Retinal pigment epithelial cell (primary cell): Measurements from ENCODE around the gene CCDC78.
"Not testable (repeated sequence)": the region's sequence is repeated elsewhere in the genome, so short reads cannot be mapped to it uniquely, and the experiment has no call there.

Experiments
- DNase-seq: peaks from one replicate; pipeline ENCODE4 v3.0.0-alpha.2; 2010; ENCODE audit warnings: low read depth
- H3K4me3 ChIP-seq: 2 replicates; pipeline ENCODE4 v1.5.1; 2011; ENCODE audit warnings: mild to moderate bottlenecking, low read length, control low read depth, moderate library complexity
- TF ChIP-seq, protein P1 (sequence below): conservative IDR thresholded peaks from 2 replicates; pipeline ENCODE4 v1.5.1; 2011; ENCODE audit warnings: low read depth, low read length, control low read depth, inconsistent platforms

Gene CCDC78

DNA sequence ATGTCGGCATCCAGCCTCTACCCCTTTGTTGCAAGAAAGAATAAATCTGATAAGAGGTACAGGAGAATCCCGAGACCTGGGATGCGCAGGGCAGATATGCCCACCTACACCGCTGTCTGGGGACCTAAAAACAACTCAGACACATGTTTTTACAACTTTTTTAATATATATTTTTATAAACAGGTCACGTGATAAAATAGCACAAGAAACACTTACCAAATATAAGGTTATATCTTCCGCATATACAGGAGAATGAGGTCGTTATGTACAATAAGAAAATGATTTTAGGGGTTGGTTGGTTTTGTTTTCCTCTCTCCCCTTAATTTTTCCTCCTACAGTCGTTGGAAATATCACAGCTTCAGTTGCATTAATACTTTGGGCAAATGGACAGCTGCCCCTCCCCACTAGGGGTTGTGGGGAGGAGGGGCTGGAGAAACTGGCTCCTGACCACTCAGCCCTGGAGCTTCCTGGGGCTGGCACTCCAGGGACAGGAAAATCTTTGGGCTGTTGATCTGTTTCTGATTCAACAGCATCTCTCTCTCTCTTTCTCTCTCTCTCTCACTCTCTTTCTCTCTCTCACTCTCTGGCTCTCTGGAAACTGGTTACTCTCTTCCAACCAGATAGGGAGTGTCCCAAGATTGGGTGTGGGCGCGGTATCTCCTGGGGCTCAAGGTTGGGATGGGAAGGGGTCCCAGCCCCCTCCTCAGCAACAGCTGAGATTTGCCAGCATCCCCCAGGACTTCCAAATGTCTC lies 33.7 kb downstream of the CCDC78 start:
- TF ChIP-seq, protein P1, sequence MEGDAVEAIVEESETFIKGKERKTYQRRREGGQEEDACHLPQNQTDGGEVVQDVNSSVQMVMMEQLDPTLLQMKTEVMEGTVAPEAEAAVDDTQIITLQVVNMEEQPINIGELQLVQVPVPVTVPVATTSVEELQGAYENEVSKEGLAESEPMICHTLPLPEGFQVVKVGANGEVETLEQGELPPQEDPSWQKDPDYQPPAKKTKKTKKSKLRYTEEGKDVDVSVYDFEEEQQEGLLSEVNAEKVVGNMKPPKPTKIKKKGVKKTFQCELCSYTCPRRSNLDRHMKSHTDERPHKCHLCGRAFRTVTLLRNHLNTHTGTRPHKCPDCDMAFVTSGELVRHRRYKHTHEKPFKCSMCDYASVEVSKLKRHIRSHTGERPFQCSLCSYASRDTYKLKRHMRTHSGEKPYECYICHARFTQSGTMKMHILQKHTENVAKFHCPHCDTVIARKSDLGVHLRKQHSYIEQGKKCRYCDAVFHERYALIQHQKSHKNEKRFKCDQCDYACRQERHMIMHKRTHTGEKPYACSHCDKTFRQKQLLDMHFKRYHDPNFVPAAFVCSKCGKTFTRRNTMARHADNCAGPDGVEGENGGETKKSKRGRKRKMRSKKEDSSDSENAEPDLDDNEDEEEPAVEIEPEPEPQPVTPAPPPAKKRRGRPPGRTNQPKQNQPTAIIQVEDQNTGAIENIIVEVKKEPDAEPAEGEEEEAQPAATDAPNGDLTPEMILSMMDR: no peak
- H3K4me3 ChIP-seq: no peak overlapping the region
- DNase-seq: no peak

GRCh38 chr16:691242-691641 lies 35.0 kb downstream of the CCDC78 start:
- DNase-seq, H3K4me3 ChIP-seq: not testable (repeated sequence)

- no peak for DNase-seq
- H3K4me3 ChIP-seq: peak overlapping the region; percentile 78
- TF ChIP-seq, protein P1: no peak
Observed at GRCh38 chr16:689175-689897, 36.9 kb downstream of the CCDC78 start.

DNA sequence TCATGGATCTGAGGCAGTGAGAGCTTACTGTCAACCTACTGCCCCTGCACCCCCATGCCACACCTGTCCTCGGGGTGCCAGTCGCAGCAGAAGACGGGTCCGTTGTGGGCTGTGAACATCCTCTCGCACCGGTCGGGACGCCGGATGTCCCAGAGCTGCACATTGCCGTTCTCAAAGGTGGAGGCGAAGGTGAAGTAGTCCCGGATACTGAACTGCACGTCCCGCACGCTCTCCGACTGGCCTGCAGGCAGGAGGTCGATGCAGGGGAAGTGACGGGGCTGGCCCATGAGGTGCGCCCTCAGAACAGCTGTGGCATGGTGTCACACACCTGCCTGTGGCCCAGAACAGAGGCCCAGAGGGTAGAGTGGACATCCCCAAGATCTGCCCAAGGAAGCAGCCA lies 38.7 kb downstream of the CCDC78 start:
- TF ChIP-seq, protein P1: no peak
- no peak for DNase-seq
- no peak overlapping the region for H3K4me3 ChIP-seq

DNA sequence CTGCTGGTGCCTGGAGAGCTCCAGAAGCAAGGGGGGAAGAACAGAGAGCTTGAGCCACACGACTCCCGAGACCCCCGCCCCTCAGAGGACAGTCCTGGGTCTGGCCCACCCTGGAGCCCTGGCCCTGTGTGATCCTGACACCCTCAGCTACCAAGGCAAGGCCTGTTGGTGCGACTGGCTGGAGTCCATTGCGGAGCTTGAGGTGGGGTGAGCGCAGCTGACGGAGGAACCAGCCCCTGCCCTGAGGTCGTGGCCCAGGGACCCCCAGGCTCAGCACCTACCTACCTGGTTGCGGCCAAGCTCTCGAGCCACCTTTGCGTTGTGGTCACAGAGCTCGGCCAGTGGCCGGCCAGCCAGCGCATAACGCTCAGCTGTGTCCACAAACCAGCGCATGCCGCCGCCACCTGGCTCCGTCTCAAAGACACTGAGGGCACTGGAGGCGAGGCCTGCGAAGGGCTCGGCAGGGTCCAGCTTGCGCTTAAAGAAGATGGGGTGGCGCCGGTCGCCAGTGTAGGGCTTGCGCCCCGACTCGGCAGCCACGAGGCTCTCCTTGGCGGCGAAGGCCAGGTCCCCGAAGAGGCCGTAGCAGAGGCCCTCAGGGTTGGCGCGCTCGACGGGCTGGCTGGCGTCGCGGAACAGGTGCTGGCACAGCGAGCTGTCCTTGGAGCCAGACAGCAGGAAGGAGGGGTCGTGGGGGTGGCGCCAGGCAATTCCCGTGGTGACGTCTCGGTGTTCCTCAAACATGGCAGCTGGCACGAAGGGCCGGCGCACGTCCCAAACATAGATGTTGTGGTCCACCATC lies 39.6 kb downstream of the CCDC78 start:
- DNase-seq: no peak
- TF ChIP-seq, protein P1: no peak
- no peak overlapping the region for H3K4me3 ChIP-seq

GRCh38 chr16:685967-686366 lies 40.3 kb downstream of the CCDC78 start:
- no peak for DNase-seq
- no peak overlapping the region for H3K4me3 ChIP-seq
- TF ChIP-seq, protein P1: peak; percentile 61

GRCh38 chr16:684961-685696 lies 41.1 kb downstream of the CCDC78 start:
- TF ChIP-seq, protein P1: no peak
- no peak overlapping the region for H3K4me3 ChIP-seq
- no peak for DNase-seq
